Adrenal gland (tissue), 12 donors: ENCODE data around the gene LDLRAP1. TPM values are rescaled to one million over a fixed set of nuclear protein-coding genes. Genes with fewer than 3 reads are reported as not detected.

Experiments used
- DNase-seq, 7 donors: peaks; one replicate each; pipeline ENCODE4 v3.0.0-alpha.2; 2019 to 2020
- H3K27ac ChIP-seq, 5 donors: fragments of 200-600 bp; sonication (generic) in 4 of 5; 1 replicate in 3 of 5; 2 replicates in 2 of 5; pipeline versions ENCODE4 v1.5.1 to v1.8.0; 2016 to 2020; ENCODE audit warnings: mild to moderate bottlenecking in 1 of 5
- H3K27me3 ChIP-seq: fragments of 200-600 bp; 2 replicates; pipeline ENCODE4 v1.8.0; 2021
- H3K36me3 ChIP-seq, 2 donors: fragments of 200-600 bp; replicated peaks in 1 of 2; 1 replicate in 1 of 2; 2 replicates in 1 of 2; pipeline versions ENCODE4 v1.5.1 to v1.8.0; 2018 to 2022
- H3K4me1 ChIP-seq, 2 donors: fragments of 200-600 bp; replicated peaks in 1 of 2; 1 replicate in 1 of 2; 2 replicates in 1 of 2; pipeline versions ENCODE4 v1.5.1 to v1.8.0; 2018 to 2021
- H3K4me3 ChIP-seq, 4 donors: fragments of 200-600 bp; sonication (generic) in 3 of 4; one replicate each; pipeline ENCODE4 v1.5.1; 2016 to 2018
- H3K9me3 ChIP-seq, 3 donors: fragments of 200-600 bp; sonication (generic) in 1 of 3; replicated peaks in 1 of 3; 1 replicate in 2 of 3; 2 replicates in 1 of 3; pipeline versions ENCODE4 v1.5.1 to v1.8.0; 2016 to 2021
- POLR2A ChIP-seq, 2 donors: fragments of 450-650 bp; IDR thresholded peaks; one replicate each; pipeline ENCODE4 v1.6.1; 2017; ENCODE audit warnings: antibody characterized with exemption in 2 of 2, mild to moderate bottlenecking in 2 of 2, moderate library complexity in 1 of 2
- WGBS, 4 donors: extraction: QIAGEN DNeasy Blood & Tissue Kit in 2 of 4; methylation state at CpG; one replicate each; pipeline versions ENCODE4 v1.1.5 to v1.1.7; 2013 to 2017; 5-methylcytosine and 5-hydroxymethylcytosine counted together
- intact Hi-C, 2 donors: fragments of 100-400 bp; cut with DNase I; formaldehyde crosslinking; loops; one replicate each; pipeline versions ENCODE4 v1.14.1 to v1.15.0; 2022 to 2023
- polyA plus RNA-seq, 3 donors: library from polyadenylated mRNA; stranded (reverse); fragments of 200-250 nt in 2 of 3; fragments of 350-450 nt in 1 of 3; fragmentation: Illumina TruSeq in 1 of 3; extraction: RNeasy Lipid Tissue Mini Kit (QIAGEN cat#74804) in 1 of 3; gene quantifications; one replicate each; pipeline ENCODE4 v1.2.3, GENCODE V29; 2013 to 2014
- total RNA-seq, 9 donors: library from RNA; depleted of rRNA in 4 of 9; stranded (reverse); fragments of >200 nt in 4 of 9; fragments of 120-200 nt in 1 of 9; fragmentation: NEBNext Ultra II Directional in 1 of 9; extraction: Animal tissue kit (Norgen Biotek cat#: 25700) in 1 of 9; gene quantifications; one replicate each; pipeline versions ENCODE4 v1.1.0 to v1.2.4, GENCODE V29; 2013 to 2023
- TF ChIP-seq, protein P1 (sequence below), 6 experiments: fragments of 450-650 bp in 4 of 6; fragments of 200-600 bp in 2 of 6; sonication (generic) in 1 of 6; IDR thresholded peaks; 1 replicate in 5 of 6; 2 replicates in 1 of 6; pipeline versions ENCODE4 v1.5.1 to v1.8.0; 2016 to 2021; ENCODE audit warnings: antibody characterized with exemption in 6 of 6, mild to moderate bottlenecking in 2 of 6, moderate library complexity in 1 of 6
- donor health status: healthy with polysubstance abuse.
- donor health status: Bipolar disorder and iron deficiency.
- donor health status: DM: yes; HTN: yes; CAD: no.
- donor health status: DM: no; HTN: no; CAD: no.
- donor health status: DM: no; HTN: no; CAD: no.
- donor health status: DM: yes; HTN: yes; CAD: no.

The LDLRAP1 gene
- total and polyA plus RNA-seq, 12 donors = 6.8 to 39.1 (median 27.3) TPM

DNA sequence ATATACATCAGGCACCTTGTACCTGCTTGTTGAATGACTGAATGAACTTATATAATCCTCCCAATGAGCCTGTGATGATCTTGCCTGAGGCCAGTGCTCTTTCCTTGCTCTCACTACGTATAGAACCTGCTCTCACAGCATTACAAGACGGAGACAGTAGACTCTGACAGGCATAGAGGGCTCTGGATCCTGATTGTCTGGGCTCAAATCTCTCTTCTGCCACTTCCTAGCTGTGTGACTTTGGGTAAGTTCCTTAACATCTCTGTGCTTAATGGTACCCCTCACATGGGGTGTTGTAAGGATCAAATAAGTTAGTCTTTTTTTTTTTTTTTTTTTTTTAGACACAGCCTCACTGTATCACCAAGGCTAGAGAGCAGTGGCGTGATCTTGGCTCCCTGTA lies 69.0 kb downstream of the LDLRAP1 start:
- TF ChIP-seq, protein P1, sequence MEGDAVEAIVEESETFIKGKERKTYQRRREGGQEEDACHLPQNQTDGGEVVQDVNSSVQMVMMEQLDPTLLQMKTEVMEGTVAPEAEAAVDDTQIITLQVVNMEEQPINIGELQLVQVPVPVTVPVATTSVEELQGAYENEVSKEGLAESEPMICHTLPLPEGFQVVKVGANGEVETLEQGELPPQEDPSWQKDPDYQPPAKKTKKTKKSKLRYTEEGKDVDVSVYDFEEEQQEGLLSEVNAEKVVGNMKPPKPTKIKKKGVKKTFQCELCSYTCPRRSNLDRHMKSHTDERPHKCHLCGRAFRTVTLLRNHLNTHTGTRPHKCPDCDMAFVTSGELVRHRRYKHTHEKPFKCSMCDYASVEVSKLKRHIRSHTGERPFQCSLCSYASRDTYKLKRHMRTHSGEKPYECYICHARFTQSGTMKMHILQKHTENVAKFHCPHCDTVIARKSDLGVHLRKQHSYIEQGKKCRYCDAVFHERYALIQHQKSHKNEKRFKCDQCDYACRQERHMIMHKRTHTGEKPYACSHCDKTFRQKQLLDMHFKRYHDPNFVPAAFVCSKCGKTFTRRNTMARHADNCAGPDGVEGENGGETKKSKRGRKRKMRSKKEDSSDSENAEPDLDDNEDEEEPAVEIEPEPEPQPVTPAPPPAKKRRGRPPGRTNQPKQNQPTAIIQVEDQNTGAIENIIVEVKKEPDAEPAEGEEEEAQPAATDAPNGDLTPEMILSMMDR (IDR thresholded peaks at IDR 0.05) = no peak
- no peak for TF ChIP-seq POLR2A (IDR thresholded peaks at IDR 0.05)
- H3K4me1 ChIP-seq = peaks cover 0 to 21% of the 10 kb centered on the region in 2 donors
- no peaks in the 10 kb centered on the region for H3K27me3 ChIP-seq
- no peak for DNase-seq
- no peak overlapping the region for H3K27ac ChIP-seq
- 89 to 93% (median 90%) methylated on average over 3 of the region's 3 CpGs for WGBS, 4 donors
- intact Hi-C loops = loop anchor here (2.0 to 5.0 kb wide), 2 partner anchors 184 to 185 kb away; no protein-coding TSS in a partner anchor
- H3K36me3 ChIP-seq = no peaks in the 10 kb centered on the region
- no peak overlapping the region for H3K4me3 ChIP-seq
- no peaks in the 10 kb centered on the region for H3K9me3 ChIP-seq

DNA sequence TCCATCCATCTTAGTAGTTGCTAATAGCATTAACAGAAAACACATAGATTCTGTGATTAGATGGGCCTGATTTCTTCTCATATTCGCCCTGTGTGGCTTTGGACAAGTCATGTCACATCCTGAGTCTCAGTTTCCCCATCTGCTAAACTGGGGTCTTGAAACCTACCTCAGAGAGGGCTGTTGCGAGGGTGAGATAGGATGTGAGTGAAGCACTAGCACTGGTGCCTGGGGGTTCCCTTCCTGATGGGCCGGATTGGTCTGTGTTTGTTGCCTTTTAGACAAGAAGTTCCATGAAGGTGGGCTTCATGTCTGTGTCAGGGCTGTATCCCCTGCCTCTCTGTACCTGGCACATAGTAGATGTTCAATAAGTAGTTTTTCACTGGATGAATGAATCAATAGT lies 69.7 kb downstream of the LDLRAP1 start:
- Histone ChIP-seq H3K27ac (no peak overlapping the region), H3K9me3 (no peaks in the 10 kb centered on the region), H3K4me1 (peaks cover 6 to 26% of the 10 kb centered on the region in 2 donors), H3K4me3 (no peak overlapping the region), H3K36me3 (no peaks in the 10 kb centered on the region), H3K27me3 (no peaks in the 10 kb centered on the region)
- no peak for TF ChIP-seq POLR2A (IDR thresholded peaks at IDR 0.05)
- TF ChIP-seq, protein P1 (IDR thresholded peaks at IDR 0.05) = no peak
- 85 to 91% (median 88%) methylated on average over 2 to 3 of the region's 3 CpGs for WGBS, 4 donors
- intact Hi-C loops = loop anchor here (2.0 to 5.0 kb wide), 2 partner anchors 184 kb away; no protein-coding TSS in a partner anchor
- no peak for DNase-seq

DNA sequence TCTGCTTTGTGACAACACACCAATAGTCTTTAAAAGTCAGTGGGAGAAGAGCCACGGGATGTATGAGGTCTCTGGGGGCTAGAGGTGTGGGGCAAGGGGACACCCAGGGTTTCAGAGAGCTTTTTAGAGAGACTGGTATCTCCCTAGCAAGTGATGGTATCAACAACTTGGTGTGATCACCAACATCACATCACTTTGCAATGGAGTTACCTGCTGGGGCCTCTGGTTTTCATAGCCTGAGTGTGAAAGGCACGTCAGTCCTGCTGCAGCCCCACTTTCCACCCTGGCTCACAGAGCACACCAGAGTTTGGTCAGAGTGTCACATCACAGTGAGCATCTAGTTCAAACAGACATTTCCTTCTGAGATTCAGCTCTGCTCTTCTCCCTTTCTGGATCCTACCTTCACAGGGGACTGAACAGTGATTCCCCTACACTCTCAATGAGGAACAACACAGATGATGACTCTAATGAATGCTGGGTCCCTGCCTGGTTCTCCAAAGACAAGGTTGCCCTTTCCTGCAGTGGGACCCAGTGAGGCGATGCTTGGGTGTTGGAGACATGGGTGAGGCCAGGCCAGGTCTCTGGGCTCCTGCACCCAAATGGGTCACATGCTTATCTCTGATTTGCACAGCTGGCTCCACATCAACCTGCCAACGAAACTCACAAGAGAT lies 71.2 kb downstream of the LDLRAP1 start:
- Histone ChIP-seq H3K36me3 (no peaks in the 10 kb centered on the region), H3K27me3 (no peaks in the 10 kb centered on the region), H3K27ac (no peak overlapping the region), H3K9me3 (no peaks in the 10 kb centered on the region), H3K4me3 (no peak overlapping the region), H3K4me1 (peaks cover 6 to 29% of the 10 kb centered on the region in 2 donors)
- DNase-seq = no peak
- TF ChIP-seq, protein P1 (IDR thresholded peaks at IDR 0.05) = no peak
- TF ChIP-seq POLR2A (IDR thresholded peaks at IDR 0.05) = no peak
- WGBS, 4 donors = 82 to 90% (median 86%) methylated on average over 4 of the region's 4 CpGs
- intact Hi-C loops = loop anchor here (5.0 kb wide), 2 partner anchors 83 to 183 kb away; no protein-coding TSS in a partner anchor

DNA sequence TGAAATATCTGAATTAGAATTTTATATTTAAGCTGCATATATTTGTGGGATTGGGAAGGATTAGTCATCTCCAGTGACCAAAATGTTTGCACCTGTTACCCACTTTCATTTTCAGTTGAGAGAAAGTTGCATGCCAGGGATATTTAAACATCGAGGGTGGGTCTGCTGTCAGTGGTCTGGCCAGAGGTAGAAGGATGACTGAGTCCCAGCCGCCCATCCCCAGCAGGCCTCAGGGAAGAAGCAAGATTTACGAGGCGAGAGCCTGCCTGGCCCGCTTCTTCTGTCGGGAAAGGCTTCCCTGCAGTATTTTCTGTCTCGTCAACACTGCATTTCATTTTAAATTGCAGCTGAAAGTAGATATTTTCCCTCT lies 71.8 kb downstream of the LDLRAP1 start:
- H3K4me3 ChIP-seq = no peak overlapping the region
- H3K36me3 ChIP-seq = no peaks in the 10 kb centered on the region
- H3K9me3 ChIP-seq = no peaks in the 10 kb centered on the region
- peaks cover 6 to 35% of the 10 kb centered on the region in 2 donors for H3K4me1 ChIP-seq
- TF ChIP-seq, protein P1 (IDR thresholded peaks at IDR 0.05) = no peak
- TF ChIP-seq POLR2A (IDR thresholded peaks at IDR 0.05) = no peak
- no peaks in the 10 kb centered on the region for H3K27me3 ChIP-seq
- intact Hi-C loops = loop anchor here in 1 of 2 donors (5.0 kb wide), 1 partner anchor 82 kb away; no protein-coding TSS in a partner anchor
- no peak for DNase-seq
- WGBS, 4 donors = 63 to 81% (median 72%) methylated on average over 7 of the region's 7 CpGs
- peak overlapping the region in 2 of 5 donors; percentile 76 to 86 for H3K27ac ChIP-seq
